ENCODE measurements around the gene CTU1. TPM values are rescaled to one million over a fixed set of nuclear protein-coding genes. Genes with fewer than 3 reads are reported as not detected.

CTU1 gene
- 7.8 and 8.9 TPM in 2 replicates for total RNA-seq

- intact Hi-C loops (cut with micrococcal nuclease): loop anchor here (1.0 to 10.0 kb wide), 3 partner anchors 486 to 763 kb away; partner anchors contain the start of gene JOSD2
- peak; percentile 97 for ATAC-seq (ENCODE audit: low read depth)
- Mint-ChIP-seq H3K27ac (peak within 1 kb of the TSS; percentile 96), H3K9me3 (no peaks in the 10 kb centered on the region), H3K4me3 (peak within 1 kb of the TSS; percentile 93), H3K27me3 (peaks cover 2% of the 10 kb centered on the region), H3K36me3 (ENCODE audit: low read depth) (peaks cover 34% of the 10 kb centered on the region), H3K4me1 (peaks cover 29% of the 10 kb centered on the region)
- no peak for TF ChIP-seq CTCF (IDR thresholded peaks at IDR 0.05)
- peak; percentile 93 for DNase-seq
- POLR2A ChIA-PET: interaction anchor here (0.6 kb wide), 1 partner anchor 14 kb away, joined by 8 read pairs; no protein-coding TSS in a partner anchor
- CTCF ChIA-PET: no interaction called here
Measured at GRCh38 chr19:51108066-51108804, at the start of gene CTU1. CTU1 (minus strand) TSS chr19:51108409; CDS start chr19:51104569, 3,840 bp downstream.

GRCh38 chr19:51157265-51157664 is 49.1 kb upstream of the CTU1 start:
- peaks cover 28% of the 10 kb centered on the region for H3K27me3 Mint-ChIP-seq
- DNase-seq (no peak), ATAC-seq (ENCODE audit: low read depth) (no peak)
- no peaks in the 10 kb centered on the region for H3K9me3 Mint-ChIP-seq
- H3K27ac Mint-ChIP-seq: no peak overlapping the region
- intact Hi-C loops (cut with micrococcal nuclease): no loop called here
- no peaks in the 10 kb centered on the region for H3K36me3 Mint-ChIP-seq (ENCODE audit: low read depth)
- H3K4me3 Mint-ChIP-seq: no peak overlapping the region
- ChIA-PET POLR2A (no interaction called here), CTCF (interaction anchor here (0.7 to 1.1 kb wide), 2 partner anchors 102 to 504 kb away, joined by 3 read pairs; no protein-coding TSS in a partner anchor)
- H3K4me1 Mint-ChIP-seq: no peaks in the 10 kb centered on the region
- no peak for TF ChIP-seq CTCF (IDR thresholded peaks at IDR 0.05)

- CTCF ChIA-PET: interaction anchor here (0.7 to 1.1 kb wide), 2 partner anchors 103 to 504 kb away, joined by 3 read pairs; no protein-coding TSS in a partner anchor
- Mint-ChIP-seq H3K4me1 (no peaks in the 10 kb centered on the region), H3K9me3 (no peaks in the 10 kb centered on the region), H3K27me3 (peaks cover 32% of the 10 kb centered on the region), H3K36me3 (ENCODE audit: low read depth) (no peaks in the 10 kb centered on the region), H3K27ac (no peak overlapping the region), H3K4me3 (no peak overlapping the region)
- DNase-seq (no peak), ATAC-seq (ENCODE audit: low read depth) (no peak)
- intact Hi-C loops (cut with micrococcal nuclease): no loop called here
- TF ChIP-seq CTCF (IDR thresholded peaks at IDR 0.05): no peak
- POLR2A ChIA-PET: no interaction called here
Measured at GRCh38 chr19:51156710-51157109, 48.5 kb upstream of the CTU1 start.

GRCh38 chr19:51150627-51151026 is 42.4 kb upstream of the CTU1 start:
- Mint-ChIP-seq H3K27ac (no peak overlapping the region), H3K27me3 (peaks cover 40% of the 10 kb centered on the region), H3K4me3 (no peak overlapping the region), H3K4me1 (peaks cover 5% of the 10 kb centered on the region), H3K36me3 (ENCODE audit: low read depth) (no peaks in the 10 kb centered on the region), H3K9me3 (no peaks in the 10 kb centered on the region)
- intact Hi-C loops (cut with micrococcal nuclease): no loop called here
- ChIA-PET CTCF (no interaction called here), POLR2A (no interaction called here)
- ATAC-seq (ENCODE audit: low read depth) (no peak), DNase-seq (no peak)
- no peak for TF ChIP-seq CTCF (IDR thresholded peaks at IDR 0.05)

GRCh38 chr19:51148580-51148979 is 40.4 kb upstream of the CTU1 start:
- Mint-ChIP-seq H3K27me3 (peaks cover 45% of the 10 kb centered on the region), H3K4me1 (peaks cover 5% of the 10 kb centered on the region), H3K27ac (no peak overlapping the region), H3K36me3 (ENCODE audit: low read depth) (no peaks in the 10 kb centered on the region), H3K4me3 (no peak overlapping the region), H3K9me3 (no peaks in the 10 kb centered on the region)
- ATAC-seq (ENCODE audit: low read depth) (no peak), DNase-seq (no peak)
- TF ChIP-seq CTCF (IDR thresholded peaks at IDR 0.05): no peak
- POLR2A ChIA-PET: no interaction called here
- CTCF ChIA-PET: no interaction called here
- intact Hi-C loops (cut with micrococcal nuclease): no loop called here
